GM18907 (cell line): ENCODE results near the gene TUBG2.

ENCODE experiments used
- ATAC-seq: cut with Tn5 transposase; IDR thresholded peaks from one replicate; pipeline ENCODE4 v1.9.1; 2021; ENCODE audit warnings: mild to moderate bottlenecking, moderate library complexity; ENCODE audit not compliant: unreplicated experiment

The TUBG2 gene

GRCh38 chr17:42695500-42695899 is 36.4 kb downstream of the TUBG2 start:
- ATAC-seq, result no peak

DNA sequence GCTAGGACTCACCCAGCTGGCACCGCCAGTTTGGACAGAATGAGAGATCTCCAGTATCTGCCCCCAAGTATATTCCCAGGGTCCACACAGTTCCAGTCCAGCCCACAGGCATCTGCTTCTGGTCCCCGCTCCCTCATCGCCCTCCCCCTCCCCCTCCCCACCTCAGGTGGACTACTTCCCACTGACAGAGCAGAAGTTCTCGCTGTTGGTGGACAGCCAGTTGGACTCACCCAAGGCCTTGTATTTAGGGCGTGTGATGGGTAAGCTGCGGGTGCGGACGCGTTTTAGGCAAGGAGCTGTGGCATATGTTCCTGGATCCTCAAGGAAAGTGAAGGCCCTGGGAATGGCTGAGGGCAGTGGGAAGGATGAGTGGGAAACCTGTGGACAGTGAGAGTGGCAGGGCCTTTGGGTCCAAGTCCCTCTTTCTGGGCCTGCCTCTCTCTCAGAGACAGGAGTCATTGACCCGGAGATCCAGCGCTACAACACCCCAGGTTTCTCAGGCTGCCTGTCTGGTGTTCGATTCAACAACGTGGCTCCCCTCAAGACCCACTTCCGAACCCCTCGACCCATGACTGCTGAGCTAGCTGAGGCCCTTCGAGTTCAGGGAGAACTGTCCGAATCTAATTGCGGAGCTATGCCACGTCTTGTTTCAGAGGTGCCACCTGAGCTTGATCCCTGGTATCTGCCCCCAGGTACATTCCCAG is 38.2 kb downstream of the TUBG2 start:
- ATAC-seq, result no peak

DNA sequence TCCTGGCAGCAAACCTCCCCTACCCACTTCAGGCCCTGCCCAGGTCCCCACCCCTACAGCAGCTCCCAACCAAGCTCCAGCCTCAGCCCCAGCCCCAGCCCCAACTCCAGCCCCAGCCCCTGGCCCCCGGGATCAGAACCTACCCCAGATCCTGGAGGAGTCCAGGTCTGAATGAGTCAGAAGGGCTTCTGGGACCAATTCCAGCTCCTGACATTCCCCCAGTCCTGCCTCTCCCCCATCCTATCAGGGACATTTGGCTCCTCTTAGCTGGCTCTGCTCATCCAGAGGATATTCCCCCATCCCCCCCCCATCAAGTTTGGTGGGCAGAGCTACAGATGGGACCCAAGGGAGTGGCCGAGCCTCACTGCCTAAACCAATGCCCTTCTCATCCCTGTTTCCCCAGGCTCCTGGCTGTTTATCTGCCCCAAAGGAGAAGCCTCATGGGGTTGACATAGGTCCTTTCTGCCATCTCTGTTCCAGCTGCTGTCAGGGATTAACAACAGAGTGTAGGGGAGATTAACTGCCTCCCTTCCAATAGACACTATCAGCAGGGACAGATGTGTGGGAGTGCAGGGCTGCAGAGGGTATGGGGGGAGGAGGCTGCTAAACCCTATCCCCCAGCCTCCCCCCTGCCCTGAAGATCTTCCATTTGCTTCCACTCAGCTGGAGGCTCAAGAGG is 39.8 kb downstream of the TUBG2 start:
- ATAC-seq, result no peak

DNA sequence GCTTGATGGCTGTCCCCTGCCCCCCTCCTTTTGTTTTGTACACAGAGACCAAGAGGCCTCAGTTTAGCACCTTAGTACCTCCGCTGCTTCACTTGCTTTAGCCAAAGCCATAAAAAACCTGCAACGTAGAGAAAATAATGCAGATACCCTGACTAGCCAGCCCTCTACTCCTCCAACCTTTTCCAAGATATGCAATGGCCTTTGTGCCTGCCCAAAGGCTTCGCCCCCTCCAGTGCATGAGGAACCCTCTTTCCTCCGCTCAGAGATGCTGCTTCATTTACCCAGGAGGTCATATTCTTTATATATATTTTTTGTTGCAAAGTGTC is 40.3 kb downstream of the TUBG2 start:
- ATAC-seq, result no peak

DNA sequence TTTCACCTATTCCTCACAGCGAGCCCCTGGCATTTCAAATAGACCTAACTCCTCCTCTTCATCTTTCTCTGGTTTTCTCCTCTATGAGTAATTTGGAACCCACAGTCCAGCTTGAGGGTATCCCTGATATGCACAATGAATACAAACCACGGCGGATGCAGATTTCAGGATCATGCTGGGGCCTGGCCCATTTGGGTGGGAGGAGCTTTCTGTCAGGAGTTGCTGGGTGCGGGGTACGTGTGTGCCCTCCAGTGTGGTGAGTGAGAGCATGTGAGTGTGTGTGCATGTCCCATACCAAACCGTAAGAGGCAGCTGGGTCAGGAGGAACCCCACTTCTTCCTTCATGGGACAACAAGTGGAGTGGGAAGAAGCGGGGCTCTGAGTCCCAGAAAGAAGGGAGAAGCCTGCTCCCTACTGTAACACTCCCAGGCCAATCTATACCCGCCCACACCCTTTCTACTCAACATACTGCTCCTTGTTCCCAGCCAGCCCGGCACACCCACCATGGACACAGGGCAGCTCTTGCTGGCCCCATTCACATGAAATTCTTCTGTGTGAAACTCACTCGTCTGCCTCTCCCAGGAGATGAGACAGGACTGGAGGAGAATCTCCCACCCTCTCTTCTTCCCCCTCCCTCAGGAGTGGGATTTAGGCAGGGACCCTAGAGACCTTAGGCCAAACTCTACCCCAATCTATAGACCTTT is 41.7 kb downstream of the TUBG2 start:
- ATAC-seq, result no peak

- ATAC-seq, result no peak
Observed at GRCh38 chr17:42702446-42702845, 43.4 kb downstream of the TUBG2 start.

DNA sequence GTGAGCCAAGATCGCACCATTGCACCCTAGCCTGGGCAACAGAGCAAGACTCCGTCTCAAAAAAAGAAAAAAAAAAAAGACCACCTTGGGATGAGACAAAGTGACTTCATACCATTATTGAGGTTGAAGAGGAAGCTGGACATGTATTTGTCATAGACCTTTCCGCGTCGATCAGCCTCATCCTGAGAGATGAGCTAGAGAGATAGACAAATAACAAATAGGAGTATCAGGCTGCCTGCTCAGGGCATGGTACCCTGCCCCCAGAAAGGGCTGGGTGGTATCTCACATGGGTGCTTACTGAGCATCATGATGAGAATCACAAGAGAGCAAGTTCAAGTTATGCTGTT is 45.4 kb downstream of the TUBG2 start:
- ATAC-seq, result no peak

GRCh38 chr17:42704837-42705494 is 45.9 kb downstream of the TUBG2 start:
- ATAC-seq, result peak; percentile 70

- ATAC-seq, result no peak
Observed at GRCh38 chr17:42706732-42707131, 47.6 kb downstream of the TUBG2 start.

DNA sequence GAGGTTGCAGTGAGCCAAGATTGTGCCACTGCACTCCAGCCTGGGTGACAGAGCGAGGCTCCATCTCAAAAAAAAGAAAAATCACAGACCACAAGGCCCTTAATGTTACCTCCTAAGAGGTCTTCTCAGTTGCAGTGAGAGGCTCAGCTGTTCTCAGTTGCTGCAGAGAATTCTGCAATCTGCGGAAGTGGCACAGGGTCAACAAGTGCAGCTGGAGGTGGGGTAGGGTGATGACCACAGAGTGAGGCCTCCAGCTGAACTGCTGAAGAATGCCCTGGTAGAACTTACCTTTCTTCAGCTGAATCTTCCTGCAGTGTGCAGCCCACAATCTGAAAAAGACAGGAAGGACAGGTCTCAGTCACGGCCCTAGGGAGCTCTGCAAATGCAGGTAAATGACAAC is 49.5 kb downstream of the TUBG2 start:
- no peak for ATAC-seq

GRCh38 chr17:42709561-42709960 is 50.5 kb downstream of the TUBG2 start:
- ATAC-seq, result no peak
